Lung (tissue), 12 donors: ENCODE data around the gene ANKRD10. TPM values are rescaled to one million over a fixed set of nuclear protein-coding genes. Genes with fewer than 3 reads are reported as not detected.

ENCODE experiments used
- ATAC-seq: fragments of 200-7000 bp; cut with Tn5 transposase; one replicate; pipeline ENCODE4 v1.9.1; 2020; ENCODE audit warnings: moderate number of reproducible peaks; ENCODE audit not compliant: insufficient read depth, low FRiP score
- DNase-seq, 3 donors: peaks; one replicate each; pipeline ENCODE4 v3.0.0-alpha.2; 2013 to 2017
- H3K27ac ChIP-seq, 2 donors: one replicate each; pipeline ENCODE4 v1.5.1; 2013; ENCODE audit warnings: mild to moderate bottlenecking in 2 of 2, moderate library complexity in 2 of 2, control low read depth in 1 of 2, inconsistent platforms in 1 of 2, low read depth in 1 of 2, low read length in 1 of 2
- H3K27me3 ChIP-seq, 3 donors: one replicate each; pipeline ENCODE4 v1.5.1; 2013; ENCODE audit warnings: low read length in 2 of 3; ENCODE audit not compliant: control insufficient read depth in 3 of 3, insufficient read depth in 3 of 3
- H3K36me3 ChIP-seq, 4 donors: one replicate each; pipeline ENCODE4 v1.5.1; 2013; ENCODE audit warnings: low read length in 4 of 4, mild to moderate bottlenecking in 1 of 4, moderate library complexity in 1 of 4; ENCODE audit not compliant: control insufficient read depth in 4 of 4, insufficient read depth in 4 of 4
- H3K4me1 ChIP-seq, 5 donors: one replicate each; pipeline ENCODE4 v1.5.1; 2013; ENCODE audit warnings: low read length in 5 of 5, mild to moderate bottlenecking in 2 of 5, moderate library complexity in 1 of 5; ENCODE audit not compliant: control insufficient read depth in 5 of 5, insufficient read depth in 5 of 5
- H3K4me3 ChIP-seq: one replicate; pipeline ENCODE4 v1.5.1; 2013; ENCODE audit warnings: mild to moderate bottlenecking, control low read depth, moderate library complexity
- H3K9ac ChIP-seq, 2 donors: one replicate each; pipeline ENCODE4 v1.5.1; 2013; ENCODE audit warnings: low read length in 2 of 2, control low read depth in 1 of 2; ENCODE audit not compliant: insufficient read depth in 1 of 2
- H3K9me3 ChIP-seq, 4 donors: one replicate each; pipeline ENCODE4 v1.5.1; 2013; ENCODE audit warnings: low read length in 3 of 4, mild to moderate bottlenecking in 1 of 4, moderate library complexity in 1 of 4; ENCODE audit not compliant: control insufficient read depth in 4 of 4, insufficient read depth in 3 of 4
- CTCF ChIP-seq: IDR thresholded peaks from 2 replicates; pipeline ENCODE4 v1.5.1; 2012; ENCODE audit warnings: mild to moderate bottlenecking; ENCODE audit errors: control extremely low read depth, extremely low read depth
- WGBS, 2 donors: extraction: QIAGEN DNeasy Blood & Tissue Kit; methylation state at CpG; one replicate each; pipeline ENCODE4 v1.1.7; 2013; 5-methylcytosine and 5-hydroxymethylcytosine counted together
- polyA plus RNA-seq, 2 donors: library from polyadenylated mRNA; stranded (reverse); fragments of 200-250 nt; gene quantifications; one replicate each; pipeline ENCODE4 v1.2.1, GENCODE V29; 2013
- total RNA-seq, 2 donors: library from RNA; depleted of rRNA in 1 of 2; stranded (reverse); fragments of >200 nt in 1 of 2; gene quantifications; one replicate each; pipeline ENCODE4 v1.2.1, GENCODE V29; 2014 to 2021
- donor health status: control.
- donor health status: control.
- donor health status: Bipolar disorder and iron deficiency.
- donor health status: healthy.
- donor health status: DM: yes; HTN: yes; CAD: no.

Gene ANKRD10
- total and polyA plus RNA-seq, 4 donors, result 44.0 to 353 (median 92.3) TPM

- H3K9me3 ChIP-seq, result no peaks in the 10 kb centered on the region
- WGBS, 2 donors, result 2% methylated on average over 31 to 32 of the region's 32 CpGs
- peaks cover 0 to 7% (median 0%) of the 10 kb centered on the region in 3 donors for H3K27me3 ChIP-seq
- peak; percentile 87 to 92 (median 90) for DNase-seq
- H3K4me3 ChIP-seq, result no peak overlapping the region
- H3K9ac ChIP-seq, result peak overlapping the region in 1 of 2 donors; percentile 47
- no peak overlapping the region for H3K27ac ChIP-seq
- ATAC-seq, result peak; percentile 67
- peaks cover 3 to 27% (median 9%) of the 10 kb centered on the region in 5 donors for H3K4me1 ChIP-seq
- H3K36me3 ChIP-seq, result no peaks in the 10 kb centered on the region
- no peak for TF ChIP-seq CTCF
These were observed 40.3 kb downstream of the ANKRD10 start for GRCh38 chr13:110874508-110874960.

- no peak for ATAC-seq
- H3K27ac ChIP-seq, result no peak overlapping the region
- TF ChIP-seq CTCF, result no peak
These were observed 41.0 kb downstream of the ANKRD10 start for GRCh38 chr13:110873639-110874507.

GRCh38 chr13:110872768-110873638, 41.9 kb downstream of the ANKRD10 start:
- Histone ChIP-seq H3K9ac (no peak overlapping the region), H3K36me3 (no peaks in the 10 kb centered on the region), H3K9me3 (no peaks in the 10 kb centered on the region), H3K27ac (no peak overlapping the region), H3K4me3 (no peak overlapping the region), H3K4me1 (peaks cover 3 to 26% (median 9%) of the 10 kb centered on the region in 5 donors), H3K27me3 (peaks cover 0 to 7% (median 0%) of the 10 kb centered on the region in 3 donors)
- DNase-seq (no peak), ATAC-seq (no peak)
- TF ChIP-seq CTCF, result no peak
- 85 to 88% methylated on average over 35 of the region's 35 CpGs for WGBS, 2 donors

More at GRCh38 chr13:110873639-110874507, 41.0 kb downstream of the ANKRD10 start:
- peaks cover 3 to 28% (median 9%) of the 10 kb centered on the region in 5 donors for H3K4me1 ChIP-seq
- no peaks in the 10 kb centered on the region for H3K36me3 ChIP-seq
- DNase-seq, result no peak
- no peak overlapping the region for H3K4me3 ChIP-seq
- H3K9me3 ChIP-seq, result no peaks in the 10 kb centered on the region
- H3K9ac ChIP-seq, result peak overlapping the region in 1 of 2 donors; percentile 16
- H3K27me3 ChIP-seq, result peaks cover 0 to 7% (median 0%) of the 10 kb centered on the region in 3 donors
- 69 to 70% methylated on average over 19 of the region's 19 CpGs for WGBS, 2 donors
